ENCODE measurements around the gene NR6A1. TPM values are rescaled to one million over a fixed set of nuclear protein-coding genes. Genes with fewer than 3 reads are reported as not detected.
A peak's percentile ranks its signal among the peaks of the same experiment; 100 is the strongest.

The NR6A1 gene
- total and polyA plus RNA-seq, 2 of the 13 experiments (the other 11 are each of a cell fraction or from before 2014, with no cell fraction given): 28.1 to 31.5 TPM

GRCh38 chr9:124771021-124771866, at the start of gene NR6A1 (continued):
- TF ChIP-seq, protein P1, sequence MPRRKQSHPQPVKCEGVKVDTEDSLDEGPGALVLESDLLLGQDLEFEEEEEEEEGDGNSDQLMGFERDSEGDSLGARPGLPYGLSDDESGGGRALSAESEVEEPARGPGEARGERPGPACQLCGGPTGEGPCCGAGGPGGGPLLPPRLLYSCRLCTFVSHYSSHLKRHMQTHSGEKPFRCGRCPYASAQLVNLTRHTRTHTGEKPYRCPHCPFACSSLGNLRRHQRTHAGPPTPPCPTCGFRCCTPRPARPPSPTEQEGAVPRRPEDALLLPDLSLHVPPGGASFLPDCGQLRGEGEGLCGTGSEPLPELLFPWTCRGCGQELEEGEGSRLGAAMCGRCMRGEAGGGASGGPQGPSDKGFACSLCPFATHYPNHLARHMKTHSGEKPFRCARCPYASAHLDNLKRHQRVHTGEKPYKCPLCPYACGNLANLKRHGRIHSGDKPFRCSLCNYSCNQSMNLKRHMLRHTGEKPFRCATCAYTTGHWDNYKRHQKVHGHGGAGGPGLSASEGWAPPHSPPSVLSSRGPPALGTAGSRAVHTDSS (CRISPR knock-in tag; conservative IDR thresholded peaks at IDR 0.05): 0 out of 2 replicates have a peak, but pooled peaks have one; percentile 61
- TF ChIP-seq ZNF839 (CRISPR knock-in tag; IDR thresholded peaks at IDR 0.05; ENCODE audit: borderline replicate concordance) (no peak), NFYB (CRISPR knock-in tag; IDR thresholded peaks at IDR 0.05) (peak; percentile 50; the same call in 1 of the 2 replicates), SRSF1 (optimal IDR thresholded peaks at IDR 0.05; ENCODE audit: low read depth, low read length) (peak; percentile 72), NCOR1 (IDR thresholded peaks at IDR 0.05; ENCODE audit: borderline replicate concordance, low read length) (peak; percentile 57; the same call in 1 of the 2 replicates), GPBP1L1 (CRISPR knock-in tag; IDR thresholded peaks at IDR 0.05) (no peak), HNRNPLL (IDR thresholded peaks at IDR 0.05; ENCODE audit: low read depth, low read length, poor library complexity, severe bottlenecking) (peak; percentile 50), MED13 (CRISPR knock-in tag; IDR thresholded peaks at IDR 0.05) (no peak), CAMTA2 (CRISPR knock-in tag; IDR thresholded peaks at IDR 0.05; ENCODE audit: borderline replicate concordance) (no peak), CERS6 (CRISPR knock-in tag; IDR thresholded peaks at IDR 0.05) (no peak), ZNF724P (CRISPR knock-in tag; IDR thresholded peaks at IDR 0.05; ENCODE audit: borderline replicate concordance) (no peak), ZNF318 (CRISPR knock-in tag; IDR thresholded peaks at IDR 0.05) (no peak)
